Body of pancreas (tissue), 4 donors: ENCODE data around the gene ATCAY. TPM values are rescaled to one million over a fixed set of nuclear protein-coding genes. Genes with fewer than 3 reads are reported as not detected.

ENCODE experiments used
- ATAC-seq: fragments of 150-250 bp; one replicate; pipeline ENCODE4 v1.9.1; 2016
- DNase-seq, 4 donors: peaks; one replicate each; pipeline ENCODE4 v3.0.0-alpha.2; 2019
- H3K27ac ChIP-seq, 4 donors: fragments of 200-600 bp; sonication (generic); 1 replicate in 3 of 4; 2 replicates in 1 of 4; pipeline versions ENCODE4 v1.5.1 to v1.6.1; 2016 to 2019; ENCODE audit warnings: mild to moderate bottlenecking in 1 of 4, mixed read lengths in 1 of 4, moderate library complexity in 1 of 4
- H3K27me3 ChIP-seq, 2 donors: fragments of 200-600 bp; sonication (generic); one replicate each; pipeline ENCODE4 v1.6.0; 2016; ENCODE audit warnings: mild to moderate bottlenecking in 1 of 2
- H3K36me3 ChIP-seq, 2 donors: fragments of 200-600 bp; sonication (generic); replicated peaks in 1 of 2; 2 replicates each; pipeline ENCODE4 v1.5.1; 2016; ENCODE audit warnings: low read depth in 2 of 2; ENCODE audit not compliant: insufficient read depth in 1 of 2
- H3K4me1 ChIP-seq: fragments of 200-600 bp; sonication (generic); one replicate; pipeline ENCODE4 v1.6.0; 2016
- H3K4me3 ChIP-seq, 2 donors: fragments of 200-600 bp; sonication (generic); 1 replicate in 1 of 2; 2 replicates in 1 of 2; pipeline ENCODE4 v1.5.1; 2016 to 2019
- H3K9me3 ChIP-seq, 3 donors: fragments of 200-600 bp; sonication (generic); 1 replicate in 2 of 3; 2 replicates in 1 of 3; pipeline ENCODE4 v1.5.1; 2016
- POLR2A ChIP-seq, 3 donors: fragments of 450-650 bp; IDR thresholded peaks; one replicate each; pipeline ENCODE4 v1.6.1; 2016; ENCODE audit warnings: antibody characterized with exemption in 3 of 3, mild to moderate bottlenecking in 2 of 3
- WGBS, 2 donors: methylation state at CpG; one replicate each; pipeline ENCODE4 v1.1.5; 2017; 5-methylcytosine and 5-hydroxymethylcytosine counted together
- intact Hi-C: fragments of 100-400 bp; cut with DNase I; formaldehyde crosslinking; loops from one replicate; pipeline ENCODE4 v1.15.1; 2023
- total RNA-seq, 2 donors: library from RNA; depleted of rRNA; stranded (reverse); fragments of >200 nt; gene quantifications; one replicate each; pipeline ENCODE4 v1.1.0, GENCODE V29; 2016
- TF ChIP-seq, protein P1 (sequence below), 7 experiments: fragments of 450-650 bp in 4 of 7; fragments of 200-600 bp in 3 of 7; sonication (generic) in 3 of 7; IDR thresholded peaks; one replicate each; pipeline ENCODE4 v1.5.1; 2016 to 2019; ENCODE audit warnings: antibody characterized with exemption in 7 of 7

Gene ATCAY
- total RNA-seq, 2 donors from 2014 or later = 1.6 TPM; not detected in 1

DNA sequence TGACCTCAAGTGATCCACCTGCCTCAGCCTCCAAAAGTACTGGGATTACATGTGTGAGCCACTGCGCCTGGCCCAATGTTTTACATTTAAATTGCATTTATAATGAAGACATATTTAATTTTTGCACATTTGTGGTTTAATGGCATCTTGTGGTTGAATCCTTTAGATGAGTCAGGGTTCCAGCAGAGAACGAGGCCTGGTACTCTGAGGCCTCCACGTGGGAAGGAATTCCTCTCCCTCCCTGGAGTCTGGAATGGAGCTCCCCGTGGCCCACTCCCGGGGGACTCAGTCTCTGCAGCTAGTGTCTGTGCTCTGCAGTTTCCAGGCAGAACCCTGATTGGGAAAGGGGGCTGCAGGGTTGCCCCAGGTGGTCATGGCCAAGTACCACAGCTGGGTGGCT is 35.9 kb upstream of the ATCAY start:
- ATAC-seq (no peak), DNase-seq (no peak)
- no peak for TF ChIP-seq POLR2A (IDR thresholded peaks at IDR 0.05)
- TF ChIP-seq, protein P1, sequence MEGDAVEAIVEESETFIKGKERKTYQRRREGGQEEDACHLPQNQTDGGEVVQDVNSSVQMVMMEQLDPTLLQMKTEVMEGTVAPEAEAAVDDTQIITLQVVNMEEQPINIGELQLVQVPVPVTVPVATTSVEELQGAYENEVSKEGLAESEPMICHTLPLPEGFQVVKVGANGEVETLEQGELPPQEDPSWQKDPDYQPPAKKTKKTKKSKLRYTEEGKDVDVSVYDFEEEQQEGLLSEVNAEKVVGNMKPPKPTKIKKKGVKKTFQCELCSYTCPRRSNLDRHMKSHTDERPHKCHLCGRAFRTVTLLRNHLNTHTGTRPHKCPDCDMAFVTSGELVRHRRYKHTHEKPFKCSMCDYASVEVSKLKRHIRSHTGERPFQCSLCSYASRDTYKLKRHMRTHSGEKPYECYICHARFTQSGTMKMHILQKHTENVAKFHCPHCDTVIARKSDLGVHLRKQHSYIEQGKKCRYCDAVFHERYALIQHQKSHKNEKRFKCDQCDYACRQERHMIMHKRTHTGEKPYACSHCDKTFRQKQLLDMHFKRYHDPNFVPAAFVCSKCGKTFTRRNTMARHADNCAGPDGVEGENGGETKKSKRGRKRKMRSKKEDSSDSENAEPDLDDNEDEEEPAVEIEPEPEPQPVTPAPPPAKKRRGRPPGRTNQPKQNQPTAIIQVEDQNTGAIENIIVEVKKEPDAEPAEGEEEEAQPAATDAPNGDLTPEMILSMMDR (IDR thresholded peaks at IDR 0.05) = no peak
- Histone ChIP-seq H3K27me3 (no peaks in the 10 kb centered on the region), H3K4me1 (no peaks in the 10 kb centered on the region), H3K4me3 (no peak overlapping the region), H3K27ac (no peak overlapping the region), H3K9me3 (no peaks in the 10 kb centered on the region), H3K36me3 (no peaks in the 10 kb centered on the region)
- intact Hi-C loops = no loop called here
- WGBS, 2 donors = 67 to 74% methylated on average over 5 of the region's 5 CpGs

DNA sequence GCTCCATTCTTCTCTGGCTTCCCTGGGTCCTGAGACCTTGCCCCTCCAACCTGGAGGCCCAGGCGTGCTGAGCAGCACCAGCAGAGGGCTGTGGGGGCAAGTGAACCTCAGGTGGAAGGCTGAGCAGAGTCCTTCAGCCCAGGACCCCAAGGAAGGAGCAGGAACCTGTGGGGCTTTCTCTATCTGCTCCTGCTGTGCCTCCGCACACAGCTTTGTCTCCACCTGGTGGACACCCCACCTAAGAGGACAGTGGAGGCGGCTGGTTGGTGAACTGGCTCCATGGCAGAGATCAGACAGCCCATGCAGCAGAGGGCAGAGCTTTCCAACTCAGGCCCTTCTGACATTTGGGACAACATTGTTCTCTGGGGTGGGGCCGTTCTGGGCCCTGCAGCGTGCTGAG is 31.4 kb upstream of the ATCAY start:
- Histone ChIP-seq H3K27ac (no peak overlapping the region), H3K27me3 (no peaks in the 10 kb centered on the region), H3K36me3 (no peaks in the 10 kb centered on the region), H3K4me1 (no peaks in the 10 kb centered on the region), H3K4me3 (no peak overlapping the region), H3K9me3 (peaks cover 0 to 16% (median 0%) of the 10 kb centered on the region in 3 donors)
- intact Hi-C loops = no loop called here
- 65 to 71% methylated on average over 3 to 5 of the region's 5 CpGs for WGBS, 2 donors
- TF ChIP-seq POLR2A (IDR thresholded peaks at IDR 0.05) = no peak
- TF ChIP-seq, protein P1 (IDR thresholded peaks at IDR 0.05) = peak in 1 of 7 experiments; percentile 25
- no peak for ATAC-seq
- peak in 1 of 4 donors; percentile 19 for DNase-seq

DNA sequence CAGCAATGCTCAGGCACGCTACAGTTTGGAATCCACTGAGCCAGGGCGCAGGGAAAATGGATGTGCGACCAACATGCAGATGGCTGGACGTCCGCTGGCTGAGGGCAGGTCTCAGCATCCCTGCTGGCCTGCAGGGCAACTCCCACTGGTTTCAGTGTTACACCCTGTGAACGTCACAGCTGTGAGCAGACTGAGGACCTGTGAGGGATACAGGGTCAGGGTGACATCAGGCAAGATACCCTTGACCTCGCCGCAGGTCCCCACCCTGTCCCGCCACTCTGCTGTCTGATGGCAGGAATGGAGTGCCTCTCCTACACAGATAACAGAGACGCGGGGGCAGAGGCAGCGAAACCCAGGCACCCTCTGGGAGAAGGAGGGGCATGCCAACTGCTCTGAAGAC is 30.7 kb upstream of the ATCAY start:
- Histone ChIP-seq H3K9me3 (peaks cover 0 to 16% (median 0%) of the 10 kb centered on the region in 3 donors), H3K27me3 (no peaks in the 10 kb centered on the region), H3K36me3 (no peaks in the 10 kb centered on the region), H3K4me3 (no peak overlapping the region), H3K27ac (no peak overlapping the region), H3K4me1 (no peaks in the 10 kb centered on the region)
- ATAC-seq (no peak), DNase-seq (no peak)
- intact Hi-C loops = no loop called here
- TF ChIP-seq POLR2A (IDR thresholded peaks at IDR 0.05) = no peak
- TF ChIP-seq, protein P1 (IDR thresholded peaks at IDR 0.05) = no peak
- WGBS, 2 donors = 77 to 78% methylated on average over 6 to 12 of the region's 12 CpGs

DNA sequence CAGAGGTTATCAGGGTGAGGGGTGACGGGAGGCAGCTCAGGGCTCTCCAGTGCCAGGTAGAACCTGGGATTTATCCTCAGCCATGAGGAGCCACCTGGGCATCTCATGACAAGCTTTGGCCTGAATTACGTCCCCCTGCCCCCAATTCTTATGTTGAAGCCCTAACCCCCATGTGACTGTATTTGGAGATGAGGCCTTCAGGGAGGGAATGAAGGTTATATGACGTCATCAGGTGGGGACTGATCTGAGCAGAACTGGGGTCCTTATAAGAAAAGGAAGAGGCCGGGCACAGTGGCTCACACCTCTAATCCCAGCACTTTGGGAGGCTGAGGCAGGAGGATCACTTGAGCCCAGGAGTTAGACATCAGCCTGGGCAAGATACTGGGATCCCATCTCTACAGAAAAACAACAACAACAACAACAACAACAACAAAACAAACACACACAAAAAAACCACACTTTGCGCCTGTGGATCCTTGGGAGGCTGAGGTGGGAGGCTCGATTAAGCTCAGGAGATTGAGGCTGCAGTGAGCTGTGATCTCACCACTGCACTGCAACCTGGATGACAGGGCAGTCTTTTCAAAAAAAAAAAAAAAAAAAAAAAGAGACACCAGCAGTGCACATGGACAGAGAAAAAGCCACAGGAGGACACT is 30.0 kb upstream of the ATCAY start:
- TF ChIP-seq, protein P1 (IDR thresholded peaks at IDR 0.05) = no peak
- no peak for TF ChIP-seq POLR2A (IDR thresholded peaks at IDR 0.05)
- Histone ChIP-seq H3K27me3 (no peaks in the 10 kb centered on the region), H3K27ac (no peak overlapping the region), H3K4me1 (no peaks in the 10 kb centered on the region), H3K4me3 (no peak overlapping the region), H3K9me3 (peaks cover 0 to 16% (median 0%) of the 10 kb centered on the region in 3 donors), H3K36me3 (no peaks in the 10 kb centered on the region)
- intact Hi-C loops = no loop called here
- ATAC-seq (no peak), DNase-seq (no peak)
- 59 to 68% methylated on average over 6 of the region's 6 CpGs for WGBS, 2 donors
